ENCODE measurements around the gene ABHD8.

ABHD8 gene

GRCh38 chr19:17309198-17309964, 6.2 kb upstream of the ABHD8 start, which contains the start of gene DDA1:
TSS of gene DDA1 (plus strand) at chr19:17309563. CDS start at chr19:17309655, 92 bp downstream.
- Histone ChIP-seq H3K4me3 (peak within 1 kb of the TSS; percentile 85), H3K9me3 (ENCODE audit: low read depth, low read length) (no peaks in the 10 kb centered on the region), H3K36me3 (ENCODE audit: insufficient read depth, low read length) (peaks cover 4% of the 10 kb centered on the region; the same call in 1 of the 2 replicates), H3K9ac (ENCODE audit: insufficient read length) (peak within 1 kb of the TSS; percentile 87), H3K27ac (no peak within 1 kb of the TSS)
- TF ChIP-seq POLR2AphosphoS5 (IDR thresholded peaks at IDR 0.05; ENCODE audit: borderline replicate concordance, low read depth, low read length) (peak; percentile 76), EZH2 (IDR thresholded peaks at IDR 0.05) (no peak), FOXP2 (optimal IDR thresholded peaks at IDR 0.05; ENCODE audit: control extremely low read depth, extremely low read length, insufficient read depth) (no peak)
- DNase-seq (ENCODE audit: low read depth, low spot score), result peak; percentile 100

GRCh38 chr19:17307876-17308377, 4.7 kb upstream of the ABHD8 start:
- H3K9ac ChIP-seq (ENCODE audit: insufficient read length), result no peak overlapping the region
- H3K4me3 ChIP-seq, result no peak overlapping the region
- H3K9me3 ChIP-seq (ENCODE audit: low read depth, low read length), result no peaks in the 10 kb centered on the region
- TF ChIP-seq FOXP2 (optimal IDR thresholded peaks at IDR 0.05; ENCODE audit: control extremely low read depth, extremely low read length, insufficient read depth) (no peak), EZH2 (IDR thresholded peaks at IDR 0.05) (no peak), POLR2AphosphoS5 (IDR thresholded peaks at IDR 0.05; ENCODE audit: borderline replicate concordance, low read depth, low read length) (no peak)
- no peak overlapping the region for H3K27ac ChIP-seq
- H3K36me3 ChIP-seq (ENCODE audit: insufficient read depth, low read length), result no peaks in the 10 kb centered on the region; the same call in 1 of the 2 replicates
- no peak for DNase-seq (ENCODE audit: low read depth, low spot score)

GRCh38 chr19:17306285-17306714, 3.1 kb upstream of the ABHD8 start:
- no peak for TF ChIP-seq POLR2AphosphoS5 (IDR thresholded peaks at IDR 0.05; ENCODE audit: borderline replicate concordance, low read depth, low read length)
- no peak for TF ChIP-seq EZH2 (IDR thresholded peaks at IDR 0.05)
- DNase-seq (ENCODE audit: low read depth, low spot score), result no peak
- Histone ChIP-seq H3K4me3 (peak overlapping the region; percentile 95), H3K36me3 (ENCODE audit: insufficient read depth, low read length) (no peaks in the 10 kb centered on the region), H3K9ac (ENCODE audit: insufficient read length) (peak overlapping the region; percentile 88), H3K9me3 (ENCODE audit: low read depth, low read length) (no peaks in the 10 kb centered on the region), H3K27ac (peak overlapping the region; percentile 63; the same call in 1 of the 2 replicates)

- no peaks in the 10 kb centered on the region for H3K9me3 ChIP-seq (ENCODE audit: low read depth, low read length)
- TF ChIP-seq FOXP2 (optimal IDR thresholded peaks at IDR 0.05; ENCODE audit: control extremely low read depth, extremely low read length, insufficient read depth) (no peak), EZH2 (IDR thresholded peaks at IDR 0.05) (no peak), POLR2AphosphoS5 (IDR thresholded peaks at IDR 0.05; ENCODE audit: borderline replicate concordance, low read depth, low read length) (peak; percentile 70)
- no peaks in the 10 kb centered on the region for H3K36me3 ChIP-seq (ENCODE audit: insufficient read depth, low read length)
- H3K27ac ChIP-seq, result peak within 1 kb of the TSS; percentile 63
- H3K9ac ChIP-seq (ENCODE audit: insufficient read length), result peak within 1 kb of the TSS; percentile 88
- peak; percentile 86 for DNase-seq (ENCODE audit: low read depth, low spot score)
- H3K4me3 ChIP-seq, result peak within 1 kb of the TSS; percentile 95
These were observed 2.5 kb upstream of the ABHD8 start, which contains the start of gene MRPL34 for GRCh38 chr19:17305517-17306284. TSS of gene MRPL34 (plus strand) at chr19:17305872. CDS start at chr19:17305893, 21 bp downstream.

GRCh38 chr19:17305216-17305516, 1.9 kb upstream of the ABHD8 start:
- Histone ChIP-seq H3K4me3 (peak overlapping the region; percentile 95), H3K36me3 (ENCODE audit: insufficient read depth, low read length) (no peaks in the 10 kb centered on the region), H3K27ac (peak overlapping the region; percentile 30; the same call in 1 of the 2 replicates), H3K9me3 (ENCODE audit: low read depth, low read length) (no peaks in the 10 kb centered on the region), H3K9ac (ENCODE audit: insufficient read length) (no peak overlapping the region)
- no peak for DNase-seq (ENCODE audit: low read depth, low spot score)
- TF ChIP-seq POLR2AphosphoS5 (IDR thresholded peaks at IDR 0.05; ENCODE audit: borderline replicate concordance, low read depth, low read length), result no peak
- TF ChIP-seq EZH2 (IDR thresholded peaks at IDR 0.05), result no peak
- no peak for TF ChIP-seq FOXP2 (optimal IDR thresholded peaks at IDR 0.05; ENCODE audit: control extremely low read depth, extremely low read length, insufficient read depth)

- DNase-seq (ENCODE audit: low read depth, low spot score), result no peak
- H3K9ac ChIP-seq (ENCODE audit: insufficient read length), result no peak overlapping the region
- peak overlapping the region; percentile 95 for H3K4me3 ChIP-seq
- H3K9me3 ChIP-seq (ENCODE audit: low read depth, low read length), result no peaks in the 10 kb centered on the region
- H3K36me3 ChIP-seq (ENCODE audit: insufficient read depth, low read length), result no peaks in the 10 kb centered on the region
- H3K27ac ChIP-seq, result peak overlapping the region; percentile 30; the same call in 1 of the 2 replicates
- TF ChIP-seq POLR2AphosphoS5 (IDR thresholded peaks at IDR 0.05; ENCODE audit: borderline replicate concordance, low read depth, low read length), result no peak
- TF ChIP-seq FOXP2 (optimal IDR thresholded peaks at IDR 0.05; ENCODE audit: control extremely low read depth, extremely low read length, insufficient read depth), result no peak
- no peak for TF ChIP-seq EZH2 (IDR thresholded peaks at IDR 0.05)
These were observed 1.4 kb upstream of the ABHD8 start for GRCh38 chr19:17304386-17305215.

- Histone ChIP-seq H3K27ac (no peak overlapping the region), H3K36me3 (ENCODE audit: insufficient read depth, low read length) (peaks cover 2% of the 10 kb centered on the region; the same call in 1 of the 2 replicates), H3K4me3 (peak overlapping the region; percentile 95), H3K9me3 (ENCODE audit: low read depth, low read length) (no peaks in the 10 kb centered on the region), H3K9ac (ENCODE audit: insufficient read length) (no peak overlapping the region)
- TF ChIP-seq EZH2 (IDR thresholded peaks at IDR 0.05) (no peak), POLR2AphosphoS5 (IDR thresholded peaks at IDR 0.05; ENCODE audit: borderline replicate concordance, low read depth, low read length) (no peak), FOXP2 (optimal IDR thresholded peaks at IDR 0.05; ENCODE audit: control extremely low read depth, extremely low read length, insufficient read depth) (no peak)
- no peak for DNase-seq (ENCODE audit: low read depth, low spot score)
These were observed 679 bp upstream of the ABHD8 start for GRCh38 chr19:17303940-17304267.

Data from SK-N-MC (cell line).